H1 (cell line): ENCODE measurements around the gene TFG. TPM values are rescaled to one million over a fixed set of nuclear protein-coding genes. Genes with fewer than 3 reads are reported as not detected.

ENCODE experiments used
- CTCF ChIA-PET: fragments of 300-600 bp; sonication (Branson Sonifier 250); formaldehyde crosslinking; loops from one replicate; lab custom pipeline; 2021; ENCODE audit not compliant: partially characterized antibody; lab: Charles Lee
- POLR2A ChIA-PET: fragments of 300-600 bp; sonication (Branson Sonifier 250); formaldehyde crosslinking; loops from one replicate; lab custom pipeline; 2021; ENCODE audit warnings: inconsistent platforms; ENCODE audit not compliant: partially characterized antibody; lab: Charles Lee
- DNase-seq, 2 experiments: peaks; one replicate each; pipeline versions ENCODE4 v3.0.0 to v3.0.0-alpha.2; 2010 to 2022; ENCODE audit warnings: low spot score in 2 of 2, low read depth in 1 of 2, mixed read lengths in 1 of 2
- FAIRE-seq: peaks from 2 replicates; lab custom pipeline; 2011; peaks lifted over from hg19 to GRCh38; lab: Jason Lieb, UNC
- H2AFZ ChIP-seq: 2 replicates; pipeline ENCODE4 v1.8.1; 2012; ENCODE audit warnings: low read length, inconsistent platforms
- H2AK5ac ChIP-seq: 2 replicates; pipeline ENCODE4 v1.6.1; 2013; ENCODE audit warnings: low read depth, low read length
- H2BK120ac ChIP-seq: replicated peaks from 2 replicates; pipeline ENCODE3; 2013; ENCODE audit warnings: low read depth, low read length, inconsistent platforms
- H2BK12ac ChIP-seq: 2 replicates; pipeline ENCODE4 v1.6.1; 2013; ENCODE audit warnings: low read depth, low read length
- H2BK15ac ChIP-seq: 2 replicates; pipeline ENCODE4 v1.6.1; 2013; ENCODE audit warnings: low read length
- H2BK20ac ChIP-seq: 2 replicates; pipeline ENCODE4 v1.6.1; 2013; ENCODE audit warnings: low read length
- H2BK5ac ChIP-seq: 2 replicates; pipeline ENCODE4 v1.6.1; 2013; ENCODE audit warnings: low read depth, low read length
- H3K14ac ChIP-seq: 2 replicates; pipeline ENCODE4 v1.6.1; 2013; ENCODE audit warnings: inconsistent platforms; ENCODE audit not compliant: insufficient read length
- H3K18ac ChIP-seq: 2 replicates; pipeline ENCODE4 v1.6.1; 2013; ENCODE audit warnings: low read length; ENCODE audit errors: extremely low read depth
- H3K23ac ChIP-seq: 2 replicates; pipeline ENCODE4 v1.6.1; 2013; ENCODE audit warnings: inconsistent platforms; ENCODE audit not compliant: insufficient read length
- H3K23me2 ChIP-seq: 2 replicates; pipeline ENCODE4 v1.6.1; 2013; ENCODE audit warnings: low read depth, low read length
- H3K27ac ChIP-seq: 2 replicates; pipeline ENCODE4 v1.6.1; 2011; ENCODE audit warnings: low read depth, low read length, inconsistent platforms
- H3K27me3 ChIP-seq, 4 experiments: replicated peaks in 1 of 4; 1 replicate in 1 of 4; 2 replicates in 3 of 4; pipeline versions ENCODE4 v1.6.1 to v1.8.1; 2011 to 2013; ENCODE audit warnings: low read length in 3 of 4, mild to moderate bottlenecking in 3 of 4, inconsistent platforms in 2 of 4, mixed read lengths in 2 of 4, moderate library complexity in 1 of 4; ENCODE audit not compliant: control insufficient read depth in 3 of 4, insufficient read depth in 3 of 4; ENCODE audit errors: extremely low read depth in 1 of 4
- H3K36me3 ChIP-seq, 4 experiments: 2 replicates each; pipeline versions ENCODE4 v1.6.1 to v1.8.1; 2011 to 2013; ENCODE audit warnings: mild to moderate bottlenecking in 4 of 4, low read length in 3 of 4, moderate library complexity in 2 of 4, control low read depth in 1 of 4, inconsistent platforms in 1 of 4; ENCODE audit not compliant: insufficient read depth in 4 of 4, control insufficient read depth in 2 of 4
- H3K4ac ChIP-seq: replicated peaks from 2 replicates; pipeline ENCODE3; 2013; ENCODE audit warnings: low read length, low read depth, mixed read lengths, inconsistent platforms; ENCODE audit not compliant: insufficient read length
- H3K4me1 ChIP-seq, 4 experiments: replicated peaks in 1 of 4; 1 replicate in 1 of 4; 2 replicates in 3 of 4; pipeline versions ENCODE4 v1.6.1 to v1.8.1; 2011 to 2013; ENCODE audit warnings: low read length in 3 of 4, inconsistent platforms in 2 of 4, mixed read lengths in 1 of 4; ENCODE audit not compliant: insufficient read depth in 4 of 4, control insufficient read depth in 3 of 4
- H3K4me2 ChIP-seq, 2 experiments: 2 replicates each; pipeline versions ENCODE4 v1.6.1 to v1.8.1; 2011 to 2013; ENCODE audit warnings: low read depth in 2 of 2, low read length in 2 of 2, control low read depth in 1 of 2, inconsistent platforms in 1 of 2, mild to moderate bottlenecking in 1 of 2; ENCODE audit not compliant: insufficient read depth in 1 of 2
- H3K4me3 ChIP-seq, 4 experiments: fragments of 200-600, 300-600 bp in 1 of 4; sonication (generic), shearing (Covaris generic), sonication (Bioruptor Twin) in 1 of 4; 2 replicates each; pipeline versions ENCODE4 v1.5.1 to v1.8.1; 2011 to 2016; ENCODE audit warnings: low read length in 4 of 4, low read depth in 3 of 4, control low read depth in 2 of 4, inconsistent platforms in 2 of 4, mild to moderate bottlenecking in 2 of 4, mixed read lengths in 1 of 4, moderate library complexity in 1 of 4; ENCODE audit not compliant: insufficient read depth in 2 of 4; ENCODE audit errors: extremely low read depth in 1 of 4
- H3K56ac ChIP-seq: replicated peaks from 2 replicates; pipeline ENCODE3; 2013; ENCODE audit warnings: low read depth, mild to moderate bottlenecking, mixed read lengths, low read length, inconsistent platforms; ENCODE audit not compliant: insufficient read length
- H3K79me1 ChIP-seq: 2 replicates; pipeline ENCODE4 v1.6.1; 2013; ENCODE audit warnings: low read depth, low read length, control low read depth
- H3K79me2 ChIP-seq, 2 experiments: 2 replicates each; pipeline versions ENCODE4 v1.6.1 to v1.8.1; 2012 to 2013; ENCODE audit warnings: low read length in 2 of 2, mild to moderate bottlenecking in 2 of 2, inconsistent platforms in 1 of 2; ENCODE audit not compliant: insufficient read depth in 2 of 2, control insufficient read depth in 1 of 2
- H3K9ac ChIP-seq, 4 experiments: replicated peaks in 1 of 4; 1 replicate in 1 of 4; 2 replicates in 3 of 4; pipeline versions ENCODE4 v1.6.1 to v1.8.1; 2011 to 2013; ENCODE audit warnings: low read depth in 3 of 4, low read length in 3 of 4, control low read depth in 2 of 4, mild to moderate bottlenecking in 2 of 4, moderate library complexity in 2 of 4, inconsistent platforms in 1 of 4; ENCODE audit errors: extremely low read depth in 1 of 4
- H3K9me3 ChIP-seq, 2 experiments: 2 replicates each; pipeline versions ENCODE4 v1.6.1 to v1.8.1; 2012 to 2013; ENCODE audit warnings: mild to moderate bottlenecking in 2 of 2, moderate library complexity in 2 of 2, control low read depth in 1 of 2, inconsistent platforms in 1 of 2, low read depth in 1 of 2, low read length in 1 of 2, mixed read lengths in 1 of 2; ENCODE audit not compliant: insufficient read depth in 2 of 2
- H4K20me1 ChIP-seq, 2 experiments: replicated peaks in 1 of 2; 2 replicates each; pipeline versions ENCODE3 to v1.8.1; 2011 to 2013; ENCODE audit warnings: inconsistent platforms in 2 of 2, low read length in 2 of 2, mild to moderate bottlenecking in 1 of 2; ENCODE audit not compliant: insufficient read depth in 2 of 2, control insufficient read depth in 1 of 2
- H4K5ac ChIP-seq: 2 replicates; pipeline ENCODE4 v1.6.1; 2013; ENCODE audit warnings: low read length, low read depth, mixed read lengths, inconsistent platforms; ENCODE audit not compliant: insufficient read length
- H4K8ac ChIP-seq: 2 replicates; pipeline ENCODE4 v1.8.0; 2013; ENCODE audit warnings: mild to moderate bottlenecking, moderate library complexity, low read length, inconsistent platforms; ENCODE audit not compliant: insufficient read depth; ENCODE audit errors: extremely low read depth
- H4K91ac ChIP-seq: replicated peaks from 2 replicates; pipeline ENCODE3; 2013; ENCODE audit warnings: low read length, mixed read lengths, inconsistent platforms; ENCODE audit not compliant: insufficient read length
- GABPA ChIP-seq: IDR thresholded peaks from 2 replicates; pipeline ENCODE4 v1.6.1; 2011; ENCODE audit warnings: mild to moderate bottlenecking, low read length, moderate library complexity, borderline replicate concordance; ENCODE audit not compliant: insufficient read depth
- KDM5A ChIP-seq: fragments of 200-600 bp; IDR thresholded peaks from 2 replicates; pipeline ENCODE4 v1.7.1; 2012; ENCODE audit warnings: mild to moderate bottlenecking, low read length, inconsistent platforms, mixed read lengths
- SIRT6 ChIP-seq: IDR thresholded peaks from one replicate; pipeline ENCODE4 v1.7.1; 2012; ENCODE audit warnings: low read length, inconsistent platforms
- WGBS, 2 experiments: shearing (Covaris generic) in 1 of 2; methylation state at CpG; one replicate each; pipeline versions ENCODE4 v1.1.6 to v1.1.7; 2013 to 2015; ENCODE audit warnings: low lambda C conversion rate in 2 of 2, mixed read lengths in 2 of 2, inconsistent platforms in 1 of 2, low coverage in 1 of 2, missing lambda C conversion rate in 1 of 2; ENCODE audit not compliant: insufficient replicate concordance in 2 of 2, insufficient coverage in 1 of 2, insufficient read length in 1 of 2; ENCODE audit errors: extremely low coverage in 1 of 2, missing lambda C conversion rate in 1 of 2; 5-methylcytosine and 5-hydroxymethylcytosine counted together
- polyA plus RNA-seq, 7 experiments: library from polyadenylated mRNA; depleted of rRNA in 3 of 7; stranded (reverse) in 5 of 7; unstranded in 2 of 7; fragments of >200 nt in 5 of 7; fragments of 200-250 nt in 2 of 7; gene quantifications; 1 replicate in 5 of 7; 2 replicates in 1 of 7; 4 replicates in 1 of 7; pipeline versions ENCODE4 v1.2.1 to v1.2.3, GENCODE V29; 2011 to 2013; ENCODE audit warnings: missing spikeins in 2 of 7, mixed read lengths in 2 of 7
- total RNA-seq: library from RNA; stranded (reverse); fragmentation: NEBNext Ultra II Directional; extraction: Animal tissue kit (Norgen Biotek cat#: 25700); gene quantifications from 2 replicates; pipeline ENCODE4 v1.2.1, GENCODE V29; 2021

The TFG gene
- total and polyA plus RNA-seq, 2 of the 8 experiments (the other 6 are each of a cell fraction or from before 2014, with no cell fraction given) = 81.9 to 98.4 TPM

GRCh38 chr3:100695696-100696095 is 13.6 kb upstream of the TFG start:
- 91% methylated on average over 2 of the region's 2 CpGs; no CpG with 5 or more reads in 1 of the 2 experiments for WGBS, 2 experiments
- no peaks in the 10 kb centered on the region for H3K79me2 ChIP-seq
- no peak overlapping the region for H2BK5ac ChIP-seq
- DNase-seq (no peak), FAIRE-seq (no peak)
- H3K4me1 ChIP-seq = no peaks in the 10 kb centered on the region
- no peak overlapping the region for H4K5ac ChIP-seq
- no peak overlapping the region for H3K23ac ChIP-seq
- CTCF ChIA-PET = no interaction called here
- H2AFZ ChIP-seq = no peak overlapping the region
- no peak overlapping the region for H3K4me3 ChIP-seq
- H3K36me3 ChIP-seq = no peaks in the 10 kb centered on the region
- no peak overlapping the region for H4K91ac ChIP-seq
- no peak overlapping the region for H2AK5ac ChIP-seq
- POLR2A ChIA-PET = no interaction called here
- H3K4ac ChIP-seq = no peak overlapping the region
- no peak overlapping the region for H3K18ac ChIP-seq
- H2BK20ac ChIP-seq = no peak overlapping the region
- H4K8ac ChIP-seq = no peak overlapping the region
- H3K27ac ChIP-seq = no peak overlapping the region
- H3K23me2 ChIP-seq = no peaks in the 10 kb centered on the region
- no peaks in the 10 kb centered on the region for H4K20me1 ChIP-seq
- H3K56ac ChIP-seq = no peak overlapping the region
- H3K27me3 ChIP-seq = no peaks in the 10 kb centered on the region; a peak in 1 of 7 replicates
- H3K9me3 ChIP-seq = no peaks in the 10 kb centered on the region; a peak in 1 of 4 replicates
- TF ChIP-seq KDM5A (no peak), SIRT6 (no peak), GABPA (no peak)
- TF ChIP-seq, all 59 proteins: peak for 0
- Histone ChIP-seq H3K4me2 (no peak overlapping the region), H2BK120ac (no peak overlapping the region), H2BK12ac (no peak overlapping the region), H3K9ac (no peak overlapping the region), H3K14ac (no peak overlapping the region), H2BK15ac (no peak overlapping the region), H3K79me1 (no peaks in the 10 kb centered on the region)
